ENCODE data around the gene IER2.

- TF ChIP-seq CTCF (IDR thresholded peaks at IDR 0.05) (peak in 3 of 6 experiments; percentile 2 to 11 (median 9)), POLR2A (IDR thresholded peaks at IDR 0.05) (peak; percentile 100)
These were observed 2.9 kb downstream of the IER2 start for GRCh38 chr19:13152974-13153568.
